ENCODE results near the gene CDKL4. TPM values are rescaled to one million over a fixed set of nuclear protein-coding genes. Genes with fewer than 3 reads are reported as not detected.
A peak's percentile ranks its signal among the peaks of the same experiment; 100 is the strongest.

Gene CDKL4
- total and polyA plus RNA-seq, 2 of the 13 experiments (the other 11 are each of a cell fraction or from before 2014, with no cell fraction given): 0.29 to 0.50 TPM

DNA sequence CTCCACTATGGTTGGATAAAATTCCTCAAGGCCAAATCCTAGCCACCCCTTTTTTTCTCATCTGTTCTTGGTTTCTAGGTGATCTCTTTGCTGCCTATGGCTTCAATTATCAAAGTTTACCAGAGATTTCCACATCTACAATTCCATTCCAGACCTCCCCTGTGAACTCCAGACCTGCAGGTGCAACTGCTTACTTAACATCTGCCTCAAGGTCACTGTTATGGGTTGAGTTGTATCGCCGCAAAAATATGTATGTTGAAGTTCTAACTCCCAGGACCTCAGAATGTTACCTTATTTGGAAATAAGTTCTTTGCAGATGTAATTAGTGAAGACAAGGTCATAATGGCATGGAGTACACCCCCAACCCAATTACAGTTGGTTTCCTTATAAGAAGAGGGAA is 62.5 kb downstream of the CDKL4 start (continued):
- TF ChIP-seq, protein P1, sequence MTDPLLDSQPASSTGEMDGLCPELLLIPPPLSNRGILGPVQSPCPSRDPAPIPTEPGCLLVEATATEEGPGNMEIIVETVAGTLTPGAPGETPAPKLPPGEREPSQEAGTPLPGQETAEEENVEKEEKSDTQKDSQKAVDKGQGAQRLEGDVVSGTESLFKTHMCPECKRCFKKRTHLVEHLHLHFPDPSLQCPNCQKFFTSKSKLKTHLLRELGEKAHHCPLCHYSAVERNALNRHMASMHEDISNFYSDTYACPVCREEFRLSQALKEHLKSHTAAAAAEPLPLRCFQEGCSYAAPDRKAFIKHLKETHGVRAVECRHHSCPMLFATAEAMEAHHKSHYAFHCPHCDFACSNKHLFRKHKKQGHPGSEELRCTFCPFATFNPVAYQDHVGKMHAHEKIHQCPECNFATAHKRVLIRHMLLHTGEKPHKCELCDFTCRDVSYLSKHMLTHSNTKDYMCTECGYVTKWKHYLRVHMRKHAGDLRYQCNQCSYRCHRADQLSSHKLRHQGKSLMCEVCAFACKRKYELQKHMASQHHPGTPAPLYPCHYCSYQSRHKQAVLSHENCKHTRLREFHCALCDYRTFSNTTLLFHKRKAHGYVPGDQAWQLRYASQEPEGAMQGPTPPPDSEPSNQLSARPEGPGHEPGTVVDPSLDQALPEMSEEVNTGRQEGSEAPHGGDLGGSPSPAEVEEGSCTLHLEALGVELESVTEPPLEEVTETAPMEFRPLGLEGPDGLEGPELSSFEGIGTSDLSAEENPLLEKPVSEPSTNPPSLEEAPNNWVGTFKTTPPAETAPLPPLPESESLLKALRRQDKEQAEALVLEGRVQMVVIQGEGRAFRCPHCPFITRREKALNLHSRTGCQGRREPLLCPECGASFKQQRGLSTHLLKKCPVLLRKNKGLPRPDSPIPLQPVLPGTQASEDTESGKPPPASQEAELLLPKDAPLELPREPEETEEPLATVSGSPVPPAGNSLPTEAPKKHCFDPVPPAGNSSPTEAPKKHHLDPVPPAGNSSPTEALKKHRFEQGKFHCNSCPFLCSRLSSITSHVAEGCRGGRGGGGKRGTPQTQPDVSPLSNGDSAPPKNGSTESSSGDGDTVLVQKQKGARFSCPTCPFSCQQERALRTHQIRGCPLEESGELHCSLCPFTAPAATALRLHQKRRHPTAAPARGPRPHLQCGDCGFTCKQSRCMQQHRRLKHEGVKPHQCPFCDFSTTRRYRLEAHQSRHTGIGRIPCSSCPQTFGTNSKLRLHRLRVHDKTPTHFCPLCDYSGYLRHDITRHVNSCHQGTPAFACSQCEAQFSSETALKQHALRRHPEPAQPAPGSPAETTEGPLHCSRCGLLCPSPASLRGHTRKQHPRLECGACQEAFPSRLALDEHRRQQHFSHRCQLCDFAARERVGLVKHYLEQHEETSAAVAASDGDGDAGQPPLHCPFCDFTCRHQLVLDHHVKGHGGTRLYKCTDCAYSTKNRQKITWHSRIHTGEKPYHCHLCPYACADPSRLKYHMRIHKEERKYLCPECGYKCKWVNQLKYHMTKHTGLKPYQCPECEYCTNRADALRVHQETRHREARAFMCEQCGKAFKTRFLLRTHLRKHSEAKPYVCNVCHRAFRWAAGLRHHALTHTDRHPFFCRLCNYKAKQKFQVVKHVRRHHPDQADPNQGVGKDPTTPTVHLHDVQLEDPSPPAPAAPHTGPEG (CRISPR knock-in tag; IDR thresholded peaks at IDR 0.05): no peak
- TF ChIP-seq ZNF644 (CRISPR knock-in tag; IDR thresholded peaks at IDR 0.05; ENCODE audit: low read depth) (peak; percentile 55; the same call in 1 of the 2 replicates), ZFX (CRISPR knock-in tag; IDR thresholded peaks at IDR 0.05; ENCODE audit: low read depth) (no peak), SAP130 (CRISPR knock-in tag; IDR thresholded peaks at IDR 0.05; ENCODE audit: low read depth) (no peak), ZNF225 (CRISPR knock-in tag; IDR thresholded peaks at IDR 0.05) (no peak), EP300 (IDR thresholded peaks at IDR 0.05; ENCODE audit: low read depth in 2 of 2, low read length in 2 of 2) (0 out of 4 replicates have a peak, but pooled peaks of 1 of the 2 experiments have one; percentile 22), EP300 (CRISPR knock-in tag; IDR thresholded peaks at IDR 0.05; ENCODE audit: borderline replicate concordance) (no peak), BCL6 (CRISPR knock-in tag; IDR thresholded peaks at IDR 0.05) (peak; percentile 67), RARA (CRISPR knock-in tag; IDR thresholded peaks at IDR 0.05) (peak; percentile 73), ZMYM4 (CRISPR knock-in tag; IDR thresholded peaks at IDR 0.05) (peak; percentile 22; the same call in 1 of the 2 replicates), ZEB1 (IDR thresholded peaks at IDR 0.05; ENCODE audit: insufficient replicate concordance, low read depth) (no peak), SRF (IDR thresholded peaks at IDR 0.05; ENCODE audit: low read depth, low read length) (0 out of 2 replicates have a peak, but pooled peaks have one; percentile 42), SIX4 (CRISPR knock-in tag; IDR thresholded peaks at IDR 0.05) (no peak), ZNF850 (CRISPR knock-in tag; conservative IDR thresholded peaks at IDR 0.05) (no peak), KAT8 (CRISPR knock-in tag; IDR thresholded peaks at IDR 0.05) (no peak), HNF4G (IDR thresholded peaks at IDR 0.05; ENCODE audit: borderline replicate concordance, low read depth, low read length) (no peak), HNF4G (CRISPR knock-in tag; IDR thresholded peaks at IDR 0.05; ENCODE audit: borderline replicate concordance, low read depth) (no peak), GLI4 (CRISPR knock-in tag; IDR thresholded peaks at IDR 0.05; ENCODE audit: borderline replicate concordance) (no peak)
- TF ChIP-seq, protein P2, sequence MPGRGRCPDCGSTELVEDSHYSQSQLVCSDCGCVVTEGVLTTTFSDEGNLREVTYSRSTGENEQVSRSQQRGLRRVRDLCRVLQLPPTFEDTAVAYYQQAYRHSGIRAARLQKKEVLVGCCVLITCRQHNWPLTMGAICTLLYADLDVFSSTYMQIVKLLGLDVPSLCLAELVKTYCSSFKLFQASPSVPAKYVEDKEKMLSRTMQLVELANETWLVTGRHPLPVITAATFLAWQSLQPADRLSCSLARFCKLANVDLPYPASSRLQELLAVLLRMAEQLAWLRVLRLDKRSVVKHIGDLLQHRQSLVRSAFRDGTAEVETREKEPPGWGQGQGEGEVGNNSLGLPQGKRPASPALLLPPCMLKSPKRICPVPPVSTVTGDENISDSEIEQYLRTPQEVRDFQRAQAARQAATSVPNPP (CRISPR knock-in tag; IDR thresholded peaks at IDR 0.05): no peak
- TF ChIP-seq, protein P3, sequence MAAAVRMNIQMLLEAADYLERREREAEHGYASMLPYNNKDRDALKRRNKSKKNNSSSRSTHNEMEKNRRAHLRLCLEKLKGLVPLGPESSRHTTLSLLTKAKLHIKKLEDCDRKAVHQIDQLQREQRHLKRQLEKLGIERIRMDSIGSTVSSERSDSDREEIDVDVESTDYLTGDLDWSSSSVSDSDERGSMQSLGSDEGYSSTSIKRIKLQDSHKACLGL (CRISPR knock-in tag; IDR thresholded peaks at IDR 0.05): no peak
- TF ChIP-seq, protein P4, sequence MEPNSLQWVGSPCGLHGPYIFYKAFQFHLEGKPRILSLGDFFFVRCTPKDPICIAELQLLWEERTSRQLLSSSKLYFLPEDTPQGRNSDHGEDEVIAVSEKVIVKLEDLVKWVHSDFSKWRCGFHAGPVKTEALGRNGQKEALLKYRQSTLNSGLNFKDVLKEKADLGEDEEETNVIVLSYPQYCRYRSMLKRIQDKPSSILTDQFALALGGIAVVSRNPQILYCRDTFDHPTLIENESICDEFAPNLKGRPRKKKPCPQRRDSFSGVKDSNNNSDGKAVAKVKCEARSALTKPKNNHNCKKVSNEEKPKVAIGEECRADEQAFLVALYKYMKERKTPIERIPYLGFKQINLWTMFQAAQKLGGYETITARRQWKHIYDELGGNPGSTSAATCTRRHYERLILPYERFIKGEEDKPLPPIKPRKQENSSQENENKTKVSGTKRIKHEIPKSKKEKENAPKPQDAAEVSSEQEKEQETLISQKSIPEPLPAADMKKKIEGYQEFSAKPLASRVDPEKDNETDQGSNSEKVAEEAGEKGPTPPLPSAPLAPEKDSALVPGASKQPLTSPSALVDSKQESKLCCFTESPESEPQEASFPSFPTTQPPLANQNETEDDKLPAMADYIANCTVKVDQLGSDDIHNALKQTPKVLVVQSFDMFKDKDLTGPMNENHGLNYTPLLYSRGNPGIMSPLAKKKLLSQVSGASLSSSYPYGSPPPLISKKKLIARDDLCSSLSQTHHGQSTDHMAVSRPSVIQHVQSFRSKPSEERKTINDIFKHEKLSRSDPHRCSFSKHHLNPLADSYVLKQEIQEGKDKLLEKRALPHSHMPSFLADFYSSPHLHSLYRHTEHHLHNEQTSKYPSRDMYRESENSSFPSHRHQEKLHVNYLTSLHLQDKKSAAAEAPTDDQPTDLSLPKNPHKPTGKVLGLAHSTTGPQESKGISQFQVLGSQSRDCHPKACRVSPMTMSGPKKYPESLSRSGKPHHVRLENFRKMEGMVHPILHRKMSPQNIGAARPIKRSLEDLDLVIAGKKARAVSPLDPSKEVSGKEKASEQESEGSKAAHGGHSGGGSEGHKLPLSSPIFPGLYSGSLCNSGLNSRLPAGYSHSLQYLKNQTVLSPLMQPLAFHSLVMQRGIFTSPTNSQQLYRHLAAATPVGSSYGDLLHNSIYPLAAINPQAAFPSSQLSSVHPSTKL (CRISPR knock-in tag; IDR thresholded peaks at IDR 0.05): peak; percentile 80

Data from HepG2 (cell line).